ENCODE data around the gene RIPOR2.
"Not testable (repeated sequence)": the region's sequence is repeated elsewhere in the genome, so short reads cannot be mapped to it uniquely, and the experiment has no call there.

Gene RIPOR2

DNA sequence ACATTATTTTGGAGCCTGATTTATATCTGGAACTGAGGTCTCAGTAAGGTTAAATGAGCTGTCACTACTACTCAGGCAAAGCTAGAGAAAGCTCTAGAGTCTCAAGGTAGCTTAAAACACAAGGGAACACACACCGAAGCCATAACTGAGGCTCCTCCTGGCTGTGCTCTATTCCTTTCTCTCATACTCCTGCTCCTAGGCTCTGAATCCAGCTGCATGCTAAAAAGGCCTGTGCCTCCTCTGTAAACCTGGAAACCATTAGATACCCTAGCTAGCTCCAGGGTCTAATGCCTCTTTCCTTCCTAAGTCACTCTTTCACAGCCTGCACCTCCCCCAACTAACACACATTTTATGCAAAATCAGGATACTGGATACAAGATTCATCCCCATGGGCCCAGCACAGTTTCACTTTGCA, 17.1 kb downstream of the RIPOR2 start:
- peak overlapping the region; percentile 4 for H3K56ac ChIP-seq (ENCODE audit: low read length)
- no peak overlapping the region for H2BK15ac ChIP-seq (replicated peaks; ENCODE audit: low read depth)
- H2BK5ac ChIP-seq (ENCODE audit: low read length) = no peak overlapping the region
- H3K4me1 ChIP-seq (ENCODE audit: control insufficient read depth, low read depth, low read length) = peaks cover 14% of the 10 kb centered on the region
- no peak overlapping the region for H3K23ac ChIP-seq (ENCODE audit: low read length)
- H3K9ac ChIP-seq (ENCODE audit: low read length) = no peak overlapping the region
- H4K5ac ChIP-seq (ENCODE audit: low read length) = no peak overlapping the region
- H3K4ac ChIP-seq (ENCODE audit: low read depth, low read length) = no peak overlapping the region
- no peaks in the 10 kb centered on the region for H3K36me3 ChIP-seq (ENCODE audit: control insufficient read depth, insufficient read depth, low read length)
- no peaks in the 10 kb centered on the region for H3K79me2 ChIP-seq (ENCODE audit: control insufficient read depth, insufficient read depth, low read length)
- DNase-seq = no peak
- H3K4me2 ChIP-seq (ENCODE audit: low read length) = no peak overlapping the region
- H2AK5ac ChIP-seq (ENCODE audit: low read length) = no peak overlapping the region
- no peaks in the 10 kb centered on the region for H3K27me3 ChIP-seq (ENCODE audit: insufficient read depth, low read length, poor library complexity)
- H2BK120ac ChIP-seq (ENCODE audit: low read depth, low read length) = no peak overlapping the region
- H4K8ac ChIP-seq (ENCODE audit: low read depth, low read length) = no peak overlapping the region
- no peak overlapping the region for H3K4me3 ChIP-seq (ENCODE audit: low read length)
- peak overlapping the region; percentile 30 for H3K27ac ChIP-seq (ENCODE audit: low read depth, low read length)
- no CpG with 5 or more reads among the region's 1 CpG for WGBS (ENCODE audit: extremely low coverage, insufficient coverage, low lambda C conversion rate)
- H3K79me1 ChIP-seq (ENCODE audit: low read length) = no peaks in the 10 kb centered on the region
- H3K18ac ChIP-seq (ENCODE audit: low read length) = no peak overlapping the region

DNA sequence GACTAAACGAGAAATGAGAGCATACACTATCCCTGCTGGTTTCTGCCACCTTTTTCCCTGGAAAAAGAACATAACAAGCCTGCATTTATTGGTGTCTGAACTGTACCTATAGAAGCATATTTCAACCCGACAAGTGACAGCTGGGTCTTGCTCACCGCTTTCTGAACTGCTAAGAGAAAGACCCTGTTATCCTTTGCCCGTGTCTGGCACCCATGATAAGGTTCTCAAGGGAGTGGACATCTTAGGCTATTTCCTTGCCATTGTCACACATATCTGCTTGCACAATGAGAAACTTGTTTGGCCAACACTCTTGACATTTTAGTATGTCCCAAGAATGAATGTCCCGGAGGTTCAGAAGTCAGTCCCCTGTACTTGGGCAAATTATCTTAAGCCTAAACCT, 19.3 kb downstream of the RIPOR2 start:
- Histone ChIP-seq H3K4me2 (ENCODE audit: low read length) (no peak overlapping the region), H3K4me1 (ENCODE audit: control insufficient read depth, low read depth, low read length) (peaks cover 14% of the 10 kb centered on the region), H3K27ac (ENCODE audit: low read depth, low read length) (no peak overlapping the region), H3K27me3 (ENCODE audit: insufficient read depth, low read length, poor library complexity) (no peaks in the 10 kb centered on the region), H3K23ac (ENCODE audit: low read length) (no peak overlapping the region), H2BK120ac (ENCODE audit: low read depth, low read length) (no peak overlapping the region), H2BK5ac (ENCODE audit: low read length) (no peak overlapping the region), H3K4me3 (ENCODE audit: low read length) (no peak overlapping the region), H3K18ac (ENCODE audit: low read length) (no peak overlapping the region), H2BK15ac (replicated peaks; ENCODE audit: low read depth) (no peak overlapping the region), H3K79me2 (ENCODE audit: control insufficient read depth, insufficient read depth, low read length) (no peaks in the 10 kb centered on the region), H3K56ac (ENCODE audit: low read length) (no peak overlapping the region), H3K9ac (ENCODE audit: low read length) (no peak overlapping the region), H4K8ac (ENCODE audit: low read depth, low read length) (no peak overlapping the region), H4K5ac (ENCODE audit: low read length) (no peak overlapping the region), H3K36me3 (ENCODE audit: control insufficient read depth, insufficient read depth, low read length) (no peaks in the 10 kb centered on the region), H3K4ac (ENCODE audit: low read depth, low read length) (no peak overlapping the region), H2AK5ac (ENCODE audit: low read length) (no peak overlapping the region), H3K79me1 (ENCODE audit: low read length) (no peaks in the 10 kb centered on the region)
- WGBS (ENCODE audit: extremely low coverage, insufficient coverage, low lambda C conversion rate) = no CpG with 5 or more reads among the region's 5 CpGs
- DNase-seq = no peak

DNA sequence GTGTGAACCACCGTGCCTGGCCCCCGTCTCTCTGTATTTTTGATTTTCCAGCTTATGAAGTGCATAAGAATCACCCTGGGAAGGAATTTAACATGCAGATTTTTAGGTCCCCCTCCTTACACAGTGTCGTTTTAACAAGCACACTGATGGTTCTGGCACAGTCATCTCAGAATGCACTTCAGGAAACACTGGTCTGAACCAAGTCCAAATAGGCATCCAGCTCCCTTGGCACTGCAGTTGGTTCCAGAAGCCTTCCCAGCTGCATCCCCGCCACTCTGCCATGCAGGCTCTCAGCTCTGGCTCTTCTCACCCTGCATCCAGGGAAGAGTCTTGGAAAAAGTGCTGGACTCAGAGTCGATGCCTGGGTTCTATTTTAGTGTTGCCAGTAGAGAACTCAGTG, 20.1 kb downstream of the RIPOR2 start:
- Histone ChIP-seq H3K79me2 (ENCODE audit: control insufficient read depth, insufficient read depth, low read length) (no peaks in the 10 kb centered on the region), H3K27ac (ENCODE audit: low read depth, low read length) (no peak overlapping the region), H3K4ac (ENCODE audit: low read depth, low read length) (no peak overlapping the region), H3K4me3 (ENCODE audit: low read length) (no peak overlapping the region), H3K56ac (ENCODE audit: low read length) (no peak overlapping the region), H3K79me1 (ENCODE audit: low read length) (no peaks in the 10 kb centered on the region), H2AK5ac (ENCODE audit: low read length) (no peak overlapping the region), H4K5ac (ENCODE audit: low read length) (no peak overlapping the region), H2BK15ac (replicated peaks; ENCODE audit: low read depth) (no peak overlapping the region), H3K4me1 (ENCODE audit: control insufficient read depth, low read depth, low read length) (peaks cover 14% of the 10 kb centered on the region), H3K36me3 (ENCODE audit: control insufficient read depth, insufficient read depth, low read length) (no peaks in the 10 kb centered on the region), H3K9ac (ENCODE audit: low read length) (no peak overlapping the region), H3K18ac (ENCODE audit: low read length) (no peak overlapping the region), H4K8ac (ENCODE audit: low read depth, low read length) (no peak overlapping the region), H3K4me2 (ENCODE audit: low read length) (no peak overlapping the region), H2BK120ac (ENCODE audit: low read depth, low read length) (no peak overlapping the region), H3K23ac (ENCODE audit: low read length) (no peak overlapping the region), H3K27me3 (ENCODE audit: insufficient read depth, low read length, poor library complexity) (no peaks in the 10 kb centered on the region), H2BK5ac (ENCODE audit: low read length) (no peak overlapping the region)
- no peak for DNase-seq
- WGBS (ENCODE audit: extremely low coverage, insufficient coverage, low lambda C conversion rate) = no CpG with 5 or more reads among the region's 5 CpGs

DNA sequence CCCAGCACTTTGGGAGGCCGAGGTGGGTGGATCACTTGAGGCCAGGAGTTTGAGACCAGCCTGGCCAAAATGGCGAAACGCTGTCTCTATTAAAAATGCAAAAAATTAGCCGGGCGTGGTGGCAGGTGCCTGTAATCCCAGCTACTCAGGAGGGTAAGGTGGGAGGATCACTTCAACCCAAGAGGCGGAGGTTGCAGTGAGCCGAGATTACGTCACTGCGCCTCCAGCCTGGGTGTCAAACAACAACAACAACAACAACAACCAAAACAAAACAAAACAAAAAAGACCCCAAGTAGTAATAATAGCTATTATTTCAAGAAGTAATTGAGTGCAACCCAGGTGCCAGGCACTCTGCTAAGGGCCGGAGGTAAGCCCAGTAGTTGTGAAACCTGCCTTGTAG, 21.7 kb downstream of the RIPOR2 start:
- not testable (repeated sequence) for H3K18ac ChIP-seq (ENCODE audit: low read length); H3K36me3 ChIP-seq (ENCODE audit: control insufficient read depth, insufficient read depth, low read length); H3K4me1 ChIP-seq (ENCODE audit: control insufficient read depth, low read depth, low read length); H3K56ac ChIP-seq (ENCODE audit: low read length); H3K4me2 ChIP-seq (ENCODE audit: low read length); H4K5ac ChIP-seq (ENCODE audit: low read length); H2BK5ac ChIP-seq (ENCODE audit: low read length); H3K4ac ChIP-seq (ENCODE audit: low read depth, low read length); H3K79me2 ChIP-seq (ENCODE audit: control insufficient read depth, insufficient read depth, low read length); H2BK120ac ChIP-seq (ENCODE audit: low read depth, low read length); H3K4me3 ChIP-seq (ENCODE audit: low read length); H3K27me3 ChIP-seq (ENCODE audit: insufficient read depth, low read length, poor library complexity); H3K79me1 ChIP-seq (ENCODE audit: low read length); H3K23ac ChIP-seq (ENCODE audit: low read length); H2BK15ac ChIP-seq (replicated peaks; ENCODE audit: low read depth); H3K9ac ChIP-seq (ENCODE audit: low read length); H2AK5ac ChIP-seq (ENCODE audit: low read length); H4K8ac ChIP-seq (ENCODE audit: low read depth, low read length); DNase-seq; H3K27ac ChIP-seq (ENCODE audit: low read depth, low read length)
- no CpG with 5 or more reads among the region's 10 CpGs for WGBS (ENCODE audit: extremely low coverage, insufficient coverage, low lambda C conversion rate)

DNA sequence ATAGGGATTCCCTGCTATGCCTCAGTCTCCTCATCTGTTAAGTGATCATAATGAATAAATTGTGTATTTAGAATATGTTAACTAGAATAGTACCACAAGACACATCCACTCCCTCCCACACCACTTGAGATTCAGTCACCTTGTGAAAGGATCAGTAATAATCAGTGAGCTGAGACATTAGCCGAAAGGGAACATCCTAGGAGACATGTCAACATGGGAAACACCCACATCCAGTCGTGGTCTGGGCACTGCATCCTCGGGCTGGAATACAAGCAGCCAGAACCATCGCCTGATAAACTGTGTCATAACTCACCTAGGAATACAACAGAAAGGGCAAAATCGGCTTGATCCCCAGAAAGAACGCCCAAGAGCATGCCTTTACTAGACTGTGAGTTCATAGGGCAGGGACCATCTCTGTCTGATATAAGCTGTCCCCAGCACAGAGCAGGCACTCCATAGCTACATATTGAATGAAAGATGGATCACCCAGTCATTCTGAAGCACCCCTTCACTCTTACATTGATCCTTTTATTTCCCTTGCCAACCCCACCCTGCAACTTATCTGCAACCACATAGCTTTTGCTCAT, 23.9 kb downstream of the RIPOR2 start:
- H3K18ac ChIP-seq (ENCODE audit: low read length) = no peak overlapping the region
- H3K4ac ChIP-seq (ENCODE audit: low read depth, low read length) = no peak overlapping the region
- no peak for DNase-seq
- no peak overlapping the region for H3K56ac ChIP-seq (ENCODE audit: low read length)
- no peak overlapping the region for H3K4me2 ChIP-seq (ENCODE audit: low read length)
- WGBS (ENCODE audit: extremely low coverage, insufficient coverage, low lambda C conversion rate) = no CpG with 5 or more reads among the region's 6 CpGs
- no peak overlapping the region for H4K8ac ChIP-seq (ENCODE audit: low read depth, low read length)
- H2BK5ac ChIP-seq (ENCODE audit: low read length) = no peak overlapping the region
- H3K23ac ChIP-seq (ENCODE audit: low read length) = no peak overlapping the region
- no peaks in the 10 kb centered on the region for H3K79me1 ChIP-seq (ENCODE audit: low read length)
- H3K4me3 ChIP-seq (ENCODE audit: low read length) = no peak overlapping the region
- no peak overlapping the region for H2BK15ac ChIP-seq (replicated peaks; ENCODE audit: low read depth)
- no peaks in the 10 kb centered on the region for H3K27me3 ChIP-seq (ENCODE audit: insufficient read depth, low read length, poor library complexity)
- H2AK5ac ChIP-seq (ENCODE audit: low read length) = no peak overlapping the region
- no peaks in the 10 kb centered on the region for H3K36me3 ChIP-seq (ENCODE audit: control insufficient read depth, insufficient read depth, low read length)
- H2BK120ac ChIP-seq (ENCODE audit: low read depth, low read length) = no peak overlapping the region
- H3K9ac ChIP-seq (ENCODE audit: low read length) = no peak overlapping the region
- no peaks in the 10 kb centered on the region for H3K79me2 ChIP-seq (ENCODE audit: control insufficient read depth, insufficient read depth, low read length)
- no peak overlapping the region for H4K5ac ChIP-seq (ENCODE audit: low read length)
- H3K27ac ChIP-seq (ENCODE audit: low read depth, low read length) = no peak overlapping the region
- no peaks in the 10 kb centered on the region for H3K4me1 ChIP-seq (ENCODE audit: control insufficient read depth, low read depth, low read length)

Data from mesendoderm (in vitro differentiated cells).